OCI-LY1 (cell line): ENCODE results near the gene FMNL1.
A peak's percentile ranks its signal among the peaks of the same experiment; 100 is the strongest.

Source experiments
- H2AFZ ChIP-seq: fragments of 200-600 bp; sonication (generic), shearing (Covaris generic); 2 replicates; pipeline ENCODE4 v1.6.0; 2014; ENCODE audit warnings: antibody characterized with exemption, mild to moderate bottlenecking, low read length
- H3F3A ChIP-seq: fragments of 200-600 bp; sonication (generic), shearing (Covaris generic); 2 replicates; pipeline ENCODE4 v1.6.0; 2014; ENCODE audit warnings: mild to moderate bottlenecking, antibody characterized with exemption, low read length, moderate library complexity; ENCODE audit not compliant: insufficient read depth
- H3K27ac ChIP-seq: fragments of 200-600 bp; sonication (generic); 2 replicates; pipeline ENCODE4 v1.5.1; 2014; ENCODE audit warnings: low read length, mixed run types, mild to moderate bottlenecking, low read depth; ENCODE audit not compliant: poor library complexity, severe bottlenecking
- H3K27me3 ChIP-seq: fragments of 200-600 bp; sonication (generic); 2 replicates; pipeline ENCODE4 v1.6.0; 2014; ENCODE audit warnings: antibody characterized with exemption, mild to moderate bottlenecking, low read length, moderate library complexity; ENCODE audit not compliant: insufficient read depth
- H3K36me3 ChIP-seq: fragments of 200-600 bp; sonication (generic); 2 replicates; pipeline ENCODE4 v1.6.1; 2014; ENCODE audit warnings: mild to moderate bottlenecking, antibody characterized with exemption, low read length, moderate library complexity, mixed read lengths; ENCODE audit not compliant: insufficient read depth
- H3K4me1 ChIP-seq: fragments of 200-600 bp; sonication (generic); 2 replicates; pipeline ENCODE4 v1.5.1; 2014; ENCODE audit warnings: mild to moderate bottlenecking, low read length, moderate library complexity; ENCODE audit not compliant: insufficient read depth, severe bottlenecking
- H3K4me2 ChIP-seq: fragments of 200-600 bp; sonication (generic), shearing (Covaris generic); 2 replicates; pipeline ENCODE4 v1.6.1; 2014; ENCODE audit warnings: low read length
- H3K4me3 ChIP-seq: fragments of 200-600 bp; sonication (generic); 2 replicates; pipeline ENCODE4 v1.5.1; 2014; ENCODE audit warnings: low read length, low read depth, mild to moderate bottlenecking, mixed read lengths; ENCODE audit not compliant: poor library complexity, severe bottlenecking
- H3K79me2 ChIP-seq: fragments of 200-600 bp; shearing (Covaris generic); 2 replicates; pipeline ENCODE4 v1.6.1; 2016; ENCODE audit warnings: mixed run types, low read length, mixed read lengths; ENCODE audit not compliant: insufficient read depth
- H3K9ac ChIP-seq: fragments of 200-600 bp; sonication (generic), shearing (Covaris generic); 2 replicates; pipeline ENCODE4 v1.6.1; 2014; ENCODE audit warnings: mild to moderate bottlenecking, low read length, mixed read lengths
- H3K9me2 ChIP-seq: fragments of 200-600 bp; sonication (generic), shearing (Covaris generic); 2 replicates; pipeline ENCODE4 v1.6.1; 2014; ENCODE audit warnings: low read depth, mild to moderate bottlenecking, low read length, mixed read lengths
- H3K9me3 ChIP-seq: fragments of 200-600 bp; shearing (Covaris generic); 2 replicates; pipeline ENCODE4 v1.6.1; 2014; ENCODE audit warnings: low read length, mixed read lengths
- H4K20me1 ChIP-seq: fragments of 200-600 bp; sonication (generic), shearing (Covaris generic); 2 replicates; pipeline ENCODE4 v1.6.0; 2016; ENCODE audit warnings: mild to moderate bottlenecking, low read length; ENCODE audit not compliant: insufficient read depth
- CTCF ChIP-seq: fragments of 200-600 bp; sonication (generic), shearing (Covaris generic); IDR thresholded peaks from 2 replicates; pipeline ENCODE4 v1.5.1; 2017; ENCODE audit warnings: mild to moderate bottlenecking, antibody characterized with exemption, low read length, moderate library complexity, mixed read lengths
- EZH2 ChIP-seq: fragments of 200-600 bp; sonication (generic), shearing (Covaris generic); IDR thresholded peaks from 2 replicates; pipeline ENCODE4 v1.8.0; 2017; ENCODE audit warnings: borderline replicate concordance, mixed run types, mild to moderate bottlenecking, antibody characterized with exemption, low read length, moderate library complexity, mixed read lengths

The FMNL1 gene

DNA sequence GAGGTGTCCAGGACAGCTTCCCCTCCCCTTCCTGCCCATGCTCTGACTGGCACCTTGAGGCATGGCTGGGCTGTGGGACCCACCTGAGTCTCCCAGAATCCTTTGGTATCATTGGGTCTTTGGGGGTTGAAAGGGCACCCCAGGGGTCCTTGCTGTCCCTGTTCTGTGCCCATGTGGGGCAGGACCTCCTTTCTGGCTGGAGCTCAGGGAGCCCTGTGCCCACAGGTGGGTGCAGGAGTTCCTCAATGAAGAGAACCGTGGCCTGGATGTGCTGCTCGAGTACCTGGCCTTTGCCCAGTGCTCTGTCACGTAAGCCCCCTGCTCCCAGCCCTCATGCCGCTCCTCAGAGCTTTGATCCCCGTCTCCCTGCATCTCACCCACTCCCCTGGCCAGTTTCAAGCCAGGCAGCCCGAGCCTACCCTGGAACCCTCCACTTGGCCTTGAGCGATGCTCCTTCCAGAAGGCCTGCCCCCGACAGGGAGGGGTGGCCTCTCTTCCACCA is 11.8 kb downstream of the FMNL1 start:
- Histone ChIP-seq H3K4me3 (no peak overlapping the region), H3K9me3 (no peaks in the 10 kb centered on the region), H2AFZ (no peak overlapping the region), H3K4me1 (peaks cover 18% of the 10 kb centered on the region), H4K20me1 (no peaks in the 10 kb centered on the region), H3K9me2 (no peaks in the 10 kb centered on the region), H3K27ac (no peak overlapping the region), H3K27me3 (no peaks in the 10 kb centered on the region), H3K79me2 (no peaks in the 10 kb centered on the region), H3F3A (no peaks in the 10 kb centered on the region), H3K36me3 (no peaks in the 10 kb centered on the region), H3K4me2 (no peak overlapping the region), H3K9ac (no peak overlapping the region)
- TF ChIP-seq EZH2 (no peak), CTCF (no peak)

DNA sequence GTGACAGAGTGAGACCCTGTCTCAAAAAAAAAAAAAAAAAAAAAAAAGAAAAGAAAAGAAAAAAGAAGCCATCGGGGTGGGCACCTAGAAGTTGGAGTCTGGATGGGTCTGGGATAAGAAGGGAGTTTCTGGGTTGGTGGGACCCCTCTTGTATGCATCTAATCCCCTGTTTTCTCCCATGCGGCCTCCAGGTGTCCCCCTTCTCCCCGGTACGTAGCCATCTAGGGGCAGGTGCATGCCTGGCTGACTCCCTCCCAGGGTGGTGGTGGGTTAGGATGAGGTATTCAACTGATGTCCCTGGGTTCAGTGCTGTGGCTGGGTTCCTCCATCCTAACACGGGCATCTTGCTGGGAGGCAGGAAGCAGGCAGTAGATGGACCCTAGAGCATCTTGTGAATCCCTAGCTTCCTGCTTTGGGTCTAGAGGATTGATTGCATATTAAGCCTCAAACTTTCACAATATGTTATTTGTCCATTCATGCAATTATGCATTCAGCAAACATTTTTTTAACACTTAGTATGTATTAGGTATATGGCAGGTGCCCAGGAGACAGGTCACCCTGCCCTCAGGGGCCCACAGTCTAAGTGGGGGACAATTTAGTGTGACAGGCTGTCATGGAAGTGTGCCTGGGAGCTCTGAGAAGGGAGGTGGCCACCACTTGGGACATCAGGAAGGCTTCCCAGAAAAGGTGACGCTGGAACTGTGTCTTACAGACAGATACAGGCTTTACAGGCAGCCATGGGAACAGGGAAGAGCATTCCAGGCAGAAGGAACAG is 13.1 kb downstream of the FMNL1 start:
- no peaks in the 10 kb centered on the region for H3K9me3 ChIP-seq
- no peaks in the 10 kb centered on the region for H4K20me1 ChIP-seq
- H3K4me3 ChIP-seq = no peak overlapping the region
- TF ChIP-seq EZH2 (no peak), CTCF (peak; percentile 60)
- H3K27ac ChIP-seq = no peak overlapping the region
- peaks cover 4% of the 10 kb centered on the region; the same call in 1 of the 2 replicates for H3K36me3 ChIP-seq
- no peaks in the 10 kb centered on the region for H3K27me3 ChIP-seq
- peaks cover 6% of the 10 kb centered on the region for H3K4me1 ChIP-seq
- no peaks in the 10 kb centered on the region for H3K79me2 ChIP-seq
- H3K4me2 ChIP-seq = no peak overlapping the region
- no peaks in the 10 kb centered on the region for H3K9me2 ChIP-seq
- no peaks in the 10 kb centered on the region for H3F3A ChIP-seq
- no peak overlapping the region for H3K9ac ChIP-seq
- H2AFZ ChIP-seq = no peak overlapping the region

DNA sequence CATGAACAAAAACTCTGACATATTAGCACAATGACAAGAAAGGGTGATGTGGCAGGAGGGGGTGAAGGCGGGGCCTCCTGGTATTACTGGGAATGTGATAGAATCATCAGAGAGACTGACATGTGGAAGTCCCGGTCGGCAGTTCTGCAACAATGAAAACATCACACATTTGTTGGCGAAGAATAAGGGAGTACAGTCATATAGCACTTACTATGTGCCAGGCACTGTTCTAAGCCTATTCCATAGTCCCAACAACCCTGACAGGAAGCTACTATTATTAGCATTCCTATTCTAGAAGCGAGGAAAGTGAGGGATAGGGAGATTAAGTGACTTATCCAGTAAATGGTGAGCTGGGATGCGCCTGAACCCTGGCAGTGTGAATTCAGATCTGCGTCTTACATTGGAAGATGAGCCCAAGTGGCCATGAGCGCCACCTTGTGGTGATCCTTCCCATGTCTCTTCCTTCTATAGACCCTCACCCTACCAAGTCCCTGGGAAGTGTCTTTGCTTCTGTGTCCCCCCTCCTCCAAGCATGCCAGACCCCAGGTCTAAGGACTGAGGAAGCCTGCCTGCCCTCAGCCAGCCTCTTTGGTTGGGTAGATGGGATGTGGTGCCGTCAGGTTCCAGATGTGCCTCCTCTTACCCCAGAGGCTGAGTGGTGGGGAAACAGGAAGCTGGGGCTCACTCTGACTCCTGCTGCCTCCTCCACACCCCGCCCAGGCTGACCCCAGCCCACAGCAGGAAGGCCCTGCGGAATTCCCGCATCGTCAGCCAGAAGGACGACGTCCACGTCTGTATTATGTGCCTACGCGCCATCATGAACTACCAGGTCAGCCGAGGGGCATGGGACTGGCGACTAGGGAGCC is 14.0 kb downstream of the FMNL1 start:
- H2AFZ ChIP-seq = no peak overlapping the region
- H3K4me1 ChIP-seq = peaks cover 6% of the 10 kb centered on the region
- no peaks in the 10 kb centered on the region for H3K79me2 ChIP-seq

More for the DNA sequence above, 14.0 kb downstream of the FMNL1 start:
- Histone ChIP-seq H4K20me1 (no peaks in the 10 kb centered on the region), H3K9me2 (no peaks in the 10 kb centered on the region), H3K27me3 (no peaks in the 10 kb centered on the region), H3K4me2 (no peak overlapping the region), H3K27ac (no peak overlapping the region), H3K36me3 (peaks cover 4% of the 10 kb centered on the region; the same call in 1 of the 2 replicates), H3F3A (no peaks in the 10 kb centered on the region), H3K4me3 (no peak overlapping the region), H3K9ac (no peak overlapping the region), H3K9me3 (no peaks in the 10 kb centered on the region)
- TF ChIP-seq CTCF = peak; percentile 87
- no peak for TF ChIP-seq EZH2
